HG02884 (cell line): Measurements from ENCODE around the gene RCE1.
A peak's percentile ranks its signal among the peaks of the same experiment; 100 is the strongest.

ENCODE experiments used
- ATAC-seq: cut with Tn5 transposase; IDR thresholded peaks from one replicate; pipeline ENCODE4 v1.9.1; 2021; ENCODE audit warnings: mild to moderate bottlenecking, moderate library complexity; ENCODE audit not compliant: unreplicated experiment

RCE1 gene

DNA sequence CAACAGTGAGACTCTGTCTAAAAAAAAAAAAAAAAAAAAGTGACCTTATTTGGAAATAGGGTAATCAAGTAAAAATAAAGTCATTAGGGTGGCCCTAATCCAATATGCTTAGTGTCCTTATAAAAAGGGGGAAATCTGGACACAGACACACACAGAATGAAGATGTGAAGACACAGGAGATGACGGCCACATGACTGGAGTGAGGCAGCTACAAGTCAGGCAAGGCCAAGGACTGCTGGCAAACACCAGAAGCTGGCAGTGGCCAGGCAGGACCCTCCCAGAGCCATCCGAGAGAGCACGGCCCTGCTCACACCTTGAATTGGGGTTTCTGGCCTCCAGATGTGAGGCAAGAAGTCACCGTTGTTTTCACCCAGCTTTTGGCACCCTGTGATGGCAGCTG is 42.2 kb downstream of the RCE1 start:
- ATAC-seq = no peak

DNA sequence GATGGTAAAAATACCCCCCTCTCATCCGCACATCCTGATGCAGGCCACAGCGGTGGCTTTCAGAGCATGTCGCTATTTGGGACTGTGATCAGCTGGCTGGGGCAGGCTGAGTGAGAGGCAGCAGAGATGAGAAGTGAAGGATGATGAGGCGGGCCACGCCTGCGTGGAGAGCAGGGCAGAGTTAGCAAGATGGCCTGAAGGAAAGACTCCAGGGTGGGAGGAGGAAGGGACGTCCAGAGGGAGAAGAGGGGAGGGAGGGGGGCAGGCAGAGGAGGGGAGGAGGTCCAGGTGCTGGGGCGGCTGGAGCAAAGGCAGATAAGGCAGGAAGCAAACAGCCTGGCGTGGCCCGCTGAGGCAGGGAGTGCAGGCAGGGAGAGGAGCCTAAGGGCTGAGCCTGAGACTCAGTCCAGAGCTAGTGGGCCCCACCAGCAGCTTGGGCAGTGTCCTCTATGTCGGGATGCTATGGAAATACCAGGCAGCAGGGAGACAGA is 42.8 kb downstream of the RCE1 start:
- no peak for ATAC-seq

DNA sequence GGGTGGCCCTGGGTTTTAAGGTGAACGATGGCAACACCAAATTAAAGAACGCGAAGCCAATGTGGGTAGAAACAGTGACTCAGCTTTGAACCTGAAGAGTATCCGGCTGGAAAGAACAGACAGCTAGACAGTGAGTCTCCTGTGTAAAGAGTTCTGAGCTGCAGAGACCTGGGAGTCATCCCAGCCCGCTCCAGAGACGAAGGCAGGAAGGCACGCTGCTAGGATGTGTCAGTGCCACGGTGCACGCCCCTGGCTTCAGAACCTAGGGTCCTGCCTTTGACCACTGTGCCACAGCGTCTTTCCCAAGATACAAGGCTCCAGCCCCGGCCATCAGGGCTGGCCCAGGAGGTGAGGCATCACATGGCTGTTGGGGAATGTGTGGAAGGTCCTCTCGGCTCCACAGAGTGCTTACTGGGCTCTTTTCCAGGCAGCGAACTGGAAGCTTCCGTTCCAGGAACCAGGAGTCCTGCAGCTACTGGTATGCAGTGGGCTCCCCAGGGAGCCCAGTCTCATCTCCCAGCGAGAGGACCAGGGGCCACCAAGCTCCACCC is 43.5 kb downstream of the RCE1 start:
- no peak for ATAC-seq

DNA sequence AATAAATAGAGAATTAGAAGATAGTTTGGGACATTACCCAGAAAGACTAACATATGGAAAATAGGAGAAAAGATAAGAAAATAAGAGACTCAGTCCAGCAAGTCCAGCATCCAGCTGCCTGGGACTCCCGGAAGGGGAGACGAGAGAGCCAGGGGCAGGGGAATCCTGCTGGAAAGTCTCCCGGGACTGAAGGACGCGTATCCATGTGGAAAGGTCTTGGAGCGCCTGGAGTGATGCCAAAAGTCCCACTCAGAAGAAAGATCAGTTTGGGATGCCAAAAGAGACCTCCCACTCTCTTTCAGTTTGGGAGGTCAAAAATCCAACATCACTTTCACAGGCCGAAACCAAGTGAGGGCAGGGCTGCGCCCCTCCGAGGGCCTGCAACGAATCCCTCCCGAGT is 44.3 kb downstream of the RCE1 start:
- no peak for ATAC-seq

DNA sequence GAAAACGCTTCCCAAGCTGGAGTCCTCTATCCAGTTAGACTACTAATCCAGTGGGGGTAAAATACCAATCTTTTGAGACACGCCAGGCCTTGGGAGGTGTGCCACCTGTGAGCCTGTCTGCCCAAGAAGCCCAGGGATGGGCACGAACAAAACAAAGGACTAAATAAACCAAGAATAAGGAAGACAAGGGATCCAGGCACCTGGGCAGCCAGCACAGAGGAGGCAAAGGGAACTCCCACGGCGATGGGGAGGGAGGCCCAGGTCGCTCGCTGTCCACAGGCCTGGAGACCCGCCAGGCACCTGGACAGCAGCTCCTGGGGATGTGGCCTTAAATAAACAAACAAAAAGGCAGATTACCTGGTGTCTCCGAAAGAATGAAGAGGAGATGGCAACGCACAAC is 45.0 kb downstream of the RCE1 start:
- no peak for ATAC-seq

DNA sequence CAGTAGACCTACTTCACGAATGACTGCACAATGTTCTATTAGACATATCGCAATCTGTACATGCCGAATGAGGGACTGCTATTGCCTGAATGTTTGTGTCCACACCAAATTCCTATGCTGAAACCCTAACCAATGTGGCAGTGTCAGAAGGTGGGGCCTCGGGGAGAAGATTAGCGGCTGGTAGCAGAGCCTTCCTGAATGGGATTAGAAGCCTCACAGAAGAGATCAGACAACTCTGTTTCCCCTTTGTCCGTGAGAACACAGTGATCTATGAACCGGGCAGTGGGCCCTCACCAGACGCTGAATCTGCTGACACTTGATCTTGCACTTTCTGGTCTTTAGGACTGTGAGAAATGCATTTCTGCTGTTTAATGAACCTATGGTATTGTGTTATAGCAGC is 46.7 kb downstream of the RCE1 start:
- no peak for ATAC-seq

DNA sequence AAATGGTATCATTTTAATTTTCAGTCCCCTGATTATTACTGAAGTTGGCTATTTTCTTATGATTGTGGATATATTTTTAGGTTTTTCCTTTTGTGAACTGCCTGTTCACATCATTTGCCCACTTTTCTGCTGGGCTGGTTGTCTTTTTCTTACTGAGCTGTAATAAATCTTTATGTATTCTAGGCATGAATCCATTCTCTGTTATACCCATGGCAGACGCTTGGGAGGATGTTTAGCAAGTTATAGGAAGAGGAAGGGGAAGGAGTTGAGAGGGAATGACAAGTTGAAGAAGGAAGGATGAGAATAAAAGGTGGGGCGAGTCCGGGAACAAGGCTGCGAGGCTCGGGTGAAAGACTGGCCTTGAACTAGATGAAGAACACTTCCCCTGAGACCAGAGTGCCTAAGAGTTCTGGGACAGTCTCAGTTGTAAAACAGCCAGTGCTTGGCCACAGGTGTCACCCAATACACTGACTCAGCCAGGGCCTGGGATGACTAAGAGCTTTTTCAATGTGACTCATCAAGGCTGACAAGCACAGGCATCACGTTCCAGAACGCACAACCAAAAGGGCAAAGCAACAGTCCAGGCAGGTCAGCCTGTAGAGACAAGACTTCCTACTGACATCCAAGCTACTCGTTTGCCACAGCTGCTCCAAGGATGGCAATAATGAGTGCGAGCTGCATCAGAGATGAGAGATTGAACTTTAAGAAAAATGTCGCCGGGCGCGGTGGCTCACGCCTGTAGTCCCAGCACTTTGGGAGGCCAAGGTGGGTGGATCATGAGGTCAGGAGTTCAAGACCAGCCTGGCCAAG is 48.8 kb downstream of the RCE1 start:
- peak; percentile 82 for ATAC-seq

DNA sequence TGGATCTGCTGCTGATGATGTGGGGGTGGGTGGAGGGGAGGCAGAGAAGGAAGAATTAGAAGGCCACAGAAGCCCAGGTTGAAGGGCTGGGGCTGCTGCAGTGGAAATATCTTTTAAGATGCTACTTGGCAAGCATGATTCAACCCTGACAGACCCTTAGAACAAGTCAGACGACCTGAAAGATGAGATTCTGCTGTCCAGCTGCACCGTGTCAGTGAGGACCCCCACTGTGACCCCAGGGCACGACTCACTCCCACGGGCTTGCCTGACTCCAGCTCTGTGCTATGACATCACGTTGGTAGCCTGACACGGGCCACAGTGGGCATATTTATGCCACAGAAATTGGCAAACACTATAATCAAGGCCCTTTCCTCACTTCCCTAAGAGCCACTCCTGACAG is 49.7 kb downstream of the RCE1 start:
- no peak for ATAC-seq

DNA sequence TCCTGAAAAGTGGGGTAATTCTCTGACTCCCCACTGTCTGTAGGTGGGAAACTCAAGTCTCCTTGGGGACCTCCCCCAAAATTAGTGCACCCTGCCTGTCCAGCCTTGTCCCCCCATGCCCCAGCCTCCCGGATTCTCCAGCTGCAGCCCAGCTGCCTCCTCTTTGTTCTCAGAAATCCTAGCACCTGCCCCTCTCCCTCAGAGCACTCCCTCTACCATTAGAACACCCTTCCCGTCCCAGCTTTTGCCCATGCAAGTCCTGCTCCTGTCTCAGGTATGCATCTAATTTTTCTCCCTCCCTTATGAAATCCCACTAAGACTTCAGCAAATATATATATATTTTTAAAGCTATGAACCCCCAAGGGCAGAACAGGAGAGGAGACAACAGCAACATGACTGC is 50.9 kb downstream of the RCE1 start:
- no peak for ATAC-seq
